HS-5 (cell line): ENCODE data around the gene SLC14A1.

ENCODE experiments used
- DNase-seq: peaks from one replicate; pipeline ENCODE4 v3.0.0-alpha.2; 2012; ENCODE audit warnings: low read depth

Gene SLC14A1

DNA sequence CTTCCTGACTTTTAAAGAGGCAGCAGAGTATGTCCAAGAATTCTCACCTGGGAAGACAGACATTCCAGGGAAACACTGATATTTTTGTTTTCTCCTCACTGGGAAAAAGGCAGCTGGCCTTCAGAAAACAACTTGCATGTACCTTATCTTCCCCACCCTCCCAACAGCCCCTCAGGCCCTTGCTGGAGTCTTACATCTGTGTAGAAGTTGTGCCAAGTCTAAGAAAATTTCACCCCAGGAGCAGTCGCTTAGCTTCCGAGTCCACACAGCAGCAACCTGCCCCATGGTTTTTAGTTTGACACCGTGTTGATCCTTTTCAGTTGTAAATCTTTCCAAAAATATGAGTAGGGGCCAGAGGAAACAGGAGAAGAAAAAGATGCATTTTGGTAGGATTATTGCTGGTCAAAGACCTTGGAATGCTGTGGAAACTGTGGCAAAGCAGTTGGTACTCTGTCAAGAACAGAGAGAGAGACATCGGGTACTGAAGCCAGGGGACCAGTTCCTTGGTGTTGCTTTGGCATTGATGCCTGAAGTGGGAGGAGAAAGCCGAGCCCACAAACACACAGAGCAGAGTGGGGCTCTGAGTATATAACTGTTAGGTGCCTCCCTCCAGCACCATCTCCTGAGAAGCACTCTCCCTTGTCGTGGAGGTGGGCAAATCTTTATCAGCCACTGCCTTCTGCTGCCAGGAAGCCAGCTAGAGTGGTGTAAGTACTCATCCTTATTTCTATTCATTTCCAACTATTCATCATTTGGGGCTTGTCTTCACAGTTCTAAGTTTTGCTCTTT, at the start of gene SLC14A1:
Gene SLC14A1 (plus strand): TSS at position 615 of the 789 bp plus-strand sequence. CDS start 6,140 bp downstream, outside the sequence.
- DNase-seq: no peak

DNA sequence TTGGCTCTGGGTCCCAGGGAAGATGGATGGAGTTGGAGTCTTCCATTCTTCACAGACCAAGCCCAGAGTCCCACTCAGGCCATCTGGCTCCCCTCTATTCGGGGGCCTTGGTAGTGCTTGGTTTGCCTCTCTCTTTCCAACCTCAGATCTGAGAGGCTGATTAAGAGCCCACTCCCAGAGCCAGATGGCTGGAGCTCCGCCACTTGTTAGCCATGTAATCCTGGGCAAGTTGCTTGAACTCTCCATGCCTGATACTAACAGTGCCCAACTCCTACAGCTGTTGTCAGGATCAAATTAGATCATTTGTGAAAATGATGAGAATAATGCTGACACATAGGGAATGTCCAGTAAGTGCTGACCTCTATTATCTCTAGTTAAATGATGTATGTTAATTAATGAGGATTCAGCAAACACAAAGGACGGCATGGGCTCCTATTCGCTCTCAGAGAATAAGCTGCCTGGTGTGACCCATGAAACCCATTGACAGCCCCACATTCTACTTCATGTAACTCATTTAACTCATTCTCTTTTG, 46.6 kb upstream of the SLC14A1 start:
- no peak for DNase-seq

DNA sequence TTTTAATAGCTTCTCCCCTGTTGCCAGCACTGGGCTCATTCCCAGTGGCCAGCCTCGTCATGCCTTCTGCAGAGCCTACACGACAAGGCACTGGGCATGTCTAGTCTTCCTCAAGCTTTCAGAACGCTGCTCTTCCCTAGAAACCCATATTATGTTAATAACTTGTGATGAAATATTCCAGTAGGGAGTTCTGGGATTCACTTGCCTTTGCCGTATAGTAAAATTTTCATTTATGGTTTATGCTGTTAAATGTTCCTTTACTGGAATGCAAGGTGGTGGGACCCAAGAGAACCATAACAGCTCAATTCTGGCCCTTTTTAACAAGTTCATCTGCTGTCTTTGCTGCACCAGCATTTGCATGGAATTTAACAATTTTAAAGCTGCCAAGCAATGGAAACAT, 45.5 kb upstream of the SLC14A1 start:
- DNase-seq: no peak

DNA sequence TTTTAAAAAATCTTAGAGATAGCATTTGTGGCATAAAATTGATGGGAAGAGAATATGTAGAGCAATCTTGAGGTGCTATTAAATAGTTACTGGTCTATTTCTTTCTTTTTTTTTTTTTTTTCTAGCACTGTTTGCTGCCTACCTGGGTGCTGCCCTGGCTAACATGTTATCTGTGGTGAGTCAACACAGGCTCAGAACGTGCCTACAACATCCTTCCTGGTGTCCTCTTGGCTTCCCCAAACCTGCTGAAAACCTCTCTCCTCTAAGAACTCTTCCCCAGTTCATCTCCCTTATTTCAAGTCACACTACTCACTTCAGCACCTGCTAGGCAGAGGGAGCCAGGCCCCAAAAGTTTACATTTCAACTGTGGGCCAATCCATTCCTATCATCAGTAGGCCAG, 45.1 kb upstream of the SLC14A1 start:
- DNase-seq: no peak

DNA sequence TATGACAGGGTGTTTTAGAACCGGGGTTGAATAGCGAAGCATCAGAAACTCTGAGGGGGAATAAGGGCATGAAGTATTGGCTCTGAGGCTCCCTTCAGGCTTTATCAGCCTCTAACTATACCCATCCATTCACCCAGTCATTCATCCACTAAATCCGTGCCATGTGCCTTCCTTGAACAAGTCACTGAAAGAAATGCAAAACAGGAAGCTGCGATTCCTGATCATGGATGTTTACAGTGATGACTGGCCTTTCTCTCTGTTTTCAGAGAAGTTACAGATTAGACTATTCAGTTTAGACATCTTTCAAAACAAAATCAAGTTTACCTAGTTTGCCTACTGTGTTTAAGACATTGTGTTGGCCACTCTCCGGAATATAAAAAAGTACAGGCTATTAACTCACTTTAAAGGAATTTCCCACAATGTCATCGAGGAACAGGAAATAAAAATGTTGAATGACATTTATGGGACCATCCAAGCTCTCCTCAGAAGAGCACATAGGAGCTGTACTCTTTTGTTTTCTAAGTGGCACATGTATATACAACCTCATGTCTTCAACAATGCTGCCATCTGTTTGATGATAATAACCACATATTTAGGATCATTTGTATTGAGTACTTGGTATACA, 43.8 kb upstream of the SLC14A1 start:
- DNase-seq: no peak

DNA sequence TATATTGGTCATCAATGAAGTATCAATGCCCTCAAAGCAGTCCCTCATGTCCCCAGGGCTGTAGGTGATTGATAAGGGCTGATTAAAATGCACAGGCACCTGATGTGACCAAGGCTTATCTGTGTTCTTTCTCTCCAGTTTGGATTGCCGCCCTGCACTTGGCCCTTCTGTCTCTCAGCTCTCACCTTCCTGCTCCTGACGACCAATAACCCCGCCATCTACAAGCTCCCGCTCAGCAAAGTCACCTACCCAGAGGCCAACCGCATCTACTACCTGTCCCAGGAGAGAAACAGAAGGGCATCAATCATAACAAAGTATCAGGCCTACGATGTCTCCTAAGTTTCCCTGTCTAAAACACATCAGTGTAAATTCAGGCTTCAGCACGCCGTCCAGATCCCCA, 41.8 kb upstream of the SLC14A1 start:
- no peak for DNase-seq

DNA sequence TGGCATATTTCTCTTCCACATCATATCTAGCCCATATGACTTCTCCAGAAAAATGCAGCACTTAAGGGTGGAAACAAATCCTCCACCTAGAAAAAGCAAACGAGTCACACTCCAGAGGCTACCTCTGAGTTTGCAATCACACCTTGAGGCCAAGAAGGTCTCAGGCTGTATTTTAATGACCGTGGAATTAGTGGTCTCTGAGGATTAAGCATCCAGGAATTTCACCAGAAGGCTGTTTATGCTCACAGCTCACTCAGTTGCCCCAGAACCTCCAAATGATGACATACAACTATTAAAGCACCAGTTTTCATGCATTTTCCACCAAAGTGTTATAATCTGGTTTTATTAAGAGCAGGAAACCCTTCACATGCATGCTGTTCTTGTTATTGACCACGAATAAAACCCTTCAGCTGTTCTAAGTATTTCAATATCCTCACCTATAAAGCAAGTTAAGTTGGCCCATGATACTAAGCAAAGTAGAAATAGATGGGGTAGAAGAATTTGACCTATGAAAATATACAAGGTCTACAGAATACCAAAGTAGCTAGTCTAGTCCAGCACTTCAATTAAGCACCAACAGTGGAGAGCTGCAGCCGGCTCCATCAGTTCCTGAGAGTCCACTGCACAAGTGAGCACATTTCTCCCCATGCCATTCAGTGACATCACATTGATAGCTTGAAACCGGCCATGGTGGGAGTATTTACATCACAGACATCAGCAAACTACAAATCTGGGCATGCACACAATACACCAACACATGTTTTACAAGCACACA, 39.5 kb upstream of the SLC14A1 start:
- DNase-seq: no peak

DNA sequence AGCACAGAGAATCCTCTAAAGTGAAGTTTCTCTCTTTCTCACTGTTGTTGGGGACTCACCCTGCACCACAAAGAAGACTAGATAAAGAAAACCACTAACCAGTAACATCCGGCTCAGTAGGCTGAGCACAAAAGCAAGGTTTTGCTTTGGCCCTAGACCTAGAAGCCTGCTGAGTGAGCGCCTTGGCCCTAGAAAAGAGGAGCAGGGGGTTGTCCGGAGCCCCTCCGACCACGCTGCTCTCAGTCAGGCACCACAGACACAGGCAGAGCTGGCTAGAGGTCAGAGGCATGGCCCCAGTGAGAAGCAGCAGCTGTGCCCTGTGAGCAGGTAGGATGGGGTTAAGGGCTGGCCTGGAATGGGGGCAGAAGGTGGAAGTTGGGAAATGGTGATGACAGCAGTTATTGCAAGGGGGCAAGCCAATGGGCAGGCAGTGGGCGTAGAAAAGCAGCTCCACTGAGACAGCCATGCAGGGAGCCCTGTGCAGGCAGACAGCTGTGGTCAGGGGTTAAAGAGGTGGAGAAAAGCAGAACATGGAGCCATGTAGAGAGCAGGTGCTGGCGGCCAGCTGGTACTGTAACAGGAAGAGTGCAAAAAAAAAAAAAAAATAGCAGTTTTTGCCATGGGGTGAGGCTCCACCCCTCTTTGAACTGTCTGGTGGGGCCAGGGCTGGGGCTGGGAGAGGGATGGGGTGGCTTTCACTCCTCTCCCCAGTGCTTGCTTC, 36.9 kb upstream of the SLC14A1 start:
- DNase-seq: no peak

DNA sequence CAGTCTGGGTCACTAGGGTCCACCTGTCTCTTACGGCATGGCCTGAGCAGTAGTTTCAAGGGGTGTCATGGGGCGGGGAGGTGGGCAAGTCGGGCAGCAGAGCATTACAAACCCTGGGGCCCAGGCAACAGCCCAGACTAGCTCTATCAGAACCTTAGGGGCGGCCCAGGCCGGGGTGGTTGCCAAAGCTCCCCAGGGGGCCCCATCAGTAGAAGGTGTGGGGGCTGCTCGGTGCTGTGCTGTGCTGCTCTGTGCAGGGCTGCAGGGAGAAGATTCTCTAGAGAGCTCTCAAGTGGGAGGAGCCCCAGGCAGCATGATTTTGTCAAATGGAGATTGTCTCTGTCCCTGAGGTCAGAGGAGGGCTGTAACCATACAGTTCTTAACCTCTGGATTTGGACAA, 36.4 kb upstream of the SLC14A1 start:
- no peak for DNase-seq

DNA sequence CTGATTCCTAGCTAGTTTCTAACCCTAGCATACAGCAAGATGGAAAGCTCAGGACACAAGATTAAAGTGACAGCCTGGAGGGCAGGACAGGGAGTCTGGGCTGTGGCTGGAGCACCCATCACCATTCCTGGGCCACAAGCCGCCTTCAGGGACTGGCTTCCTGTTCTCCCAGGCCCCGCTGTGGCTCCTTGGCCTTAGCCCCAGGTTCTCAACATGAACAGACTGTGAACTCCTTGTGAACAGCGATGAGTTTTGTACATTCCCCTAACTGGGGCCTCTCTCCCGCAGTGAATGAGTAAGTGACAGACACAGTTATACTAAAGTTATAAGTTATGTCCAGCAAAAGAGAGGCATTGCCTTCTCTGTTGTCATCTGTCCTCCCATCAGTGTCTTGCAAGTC, 35.9 kb upstream of the SLC14A1 start:
- DNase-seq: no peak

DNA sequence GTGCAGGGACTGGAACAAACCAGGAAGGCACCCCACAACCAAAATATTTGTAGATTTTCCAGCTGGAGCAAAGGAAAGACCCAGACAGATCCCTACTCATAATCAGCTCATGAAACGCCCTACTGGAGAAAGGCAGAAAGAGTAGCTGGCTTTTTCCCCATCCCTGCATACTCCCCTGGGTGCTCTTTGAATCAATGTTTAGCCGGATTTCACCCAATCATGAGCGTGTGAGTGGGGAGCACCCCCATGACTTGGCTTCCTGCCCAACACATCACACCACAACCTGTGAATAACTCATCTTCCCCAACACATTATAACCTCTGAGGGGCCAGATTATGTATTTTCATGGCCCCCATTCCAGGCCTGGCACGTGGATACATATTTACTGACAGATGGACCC, 35.1 kb upstream of the SLC14A1 start:
- DNase-seq: no peak

DNA sequence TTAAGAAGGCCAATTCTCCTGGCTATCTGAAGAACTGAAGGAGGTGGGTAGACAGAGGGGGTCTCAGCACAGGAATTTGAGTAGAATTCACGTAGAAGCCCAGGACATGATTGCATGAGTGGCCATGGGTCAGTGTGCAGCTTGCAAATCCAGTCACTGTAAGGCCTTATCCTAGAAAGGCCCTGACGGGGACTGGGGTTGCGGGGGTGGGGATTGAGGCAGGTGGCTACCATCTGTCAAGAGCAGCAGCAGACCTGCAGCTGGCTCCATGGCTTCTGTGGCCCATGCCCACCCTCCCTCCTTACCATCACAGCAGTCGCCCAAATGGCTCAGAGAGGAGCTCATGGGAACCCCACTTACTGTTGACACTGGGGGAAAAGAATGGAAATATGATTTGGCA, 34.6 kb upstream of the SLC14A1 start:
- no peak for DNase-seq

DNA sequence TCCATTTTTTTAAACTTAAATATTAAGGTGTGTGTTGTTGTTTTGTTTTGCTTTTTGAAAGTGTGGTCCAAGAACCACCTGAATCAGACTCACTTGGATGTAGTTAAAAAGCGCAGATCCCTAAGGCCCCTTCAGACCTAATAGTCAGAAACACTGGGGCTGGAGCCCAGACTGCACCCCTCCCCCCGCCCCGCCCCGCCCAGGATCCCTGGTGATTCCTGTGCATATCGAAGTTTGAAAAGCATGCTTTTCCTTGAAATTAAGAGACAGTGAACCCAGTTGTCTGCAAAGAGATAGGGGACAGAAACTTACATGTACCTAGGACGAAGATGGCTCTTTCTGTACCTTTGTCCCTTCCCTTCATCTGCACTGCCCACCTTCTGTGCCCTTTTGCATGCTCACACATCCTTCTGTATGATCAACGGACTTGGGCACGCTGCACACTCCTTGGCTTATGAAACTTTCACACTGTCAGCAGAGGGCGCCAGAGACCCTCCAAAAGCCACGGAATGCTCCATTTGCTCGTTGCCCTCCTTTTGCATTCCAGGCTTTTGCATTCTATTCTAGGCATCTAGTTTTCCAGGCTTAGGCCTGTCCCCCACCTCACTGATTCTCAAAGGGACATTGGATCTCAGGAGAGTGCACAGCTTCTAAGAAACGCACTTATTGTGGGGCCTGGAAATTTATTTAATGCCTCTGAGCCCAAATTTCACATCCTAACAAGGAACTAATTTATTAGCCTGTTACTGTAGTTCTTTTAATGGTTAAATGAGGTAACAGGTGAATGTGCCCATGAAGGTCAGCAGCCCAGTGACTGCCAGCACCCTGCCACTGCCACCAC, 32.8 kb upstream of the SLC14A1 start:
- DNase-seq: peak; percentile 33

DNA sequence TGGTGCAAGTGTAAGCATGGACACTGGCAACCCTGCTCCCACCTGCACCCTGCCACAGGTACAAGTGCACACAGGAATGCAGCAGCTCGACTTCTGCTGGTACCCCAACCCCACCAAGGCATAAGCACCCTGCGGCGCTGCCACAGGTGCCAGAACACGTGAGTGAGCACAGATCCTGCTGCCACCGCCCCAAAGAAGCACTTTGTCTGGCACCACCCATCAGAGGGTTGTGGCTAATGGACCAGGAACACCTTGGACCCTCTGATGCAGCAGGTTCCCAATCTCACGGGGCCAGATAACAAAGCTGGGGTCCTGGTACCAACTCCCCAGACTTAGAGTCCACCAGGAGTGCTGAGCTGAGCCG, 32.2 kb upstream of the SLC14A1 start:
- DNase-seq: no peak

DNA sequence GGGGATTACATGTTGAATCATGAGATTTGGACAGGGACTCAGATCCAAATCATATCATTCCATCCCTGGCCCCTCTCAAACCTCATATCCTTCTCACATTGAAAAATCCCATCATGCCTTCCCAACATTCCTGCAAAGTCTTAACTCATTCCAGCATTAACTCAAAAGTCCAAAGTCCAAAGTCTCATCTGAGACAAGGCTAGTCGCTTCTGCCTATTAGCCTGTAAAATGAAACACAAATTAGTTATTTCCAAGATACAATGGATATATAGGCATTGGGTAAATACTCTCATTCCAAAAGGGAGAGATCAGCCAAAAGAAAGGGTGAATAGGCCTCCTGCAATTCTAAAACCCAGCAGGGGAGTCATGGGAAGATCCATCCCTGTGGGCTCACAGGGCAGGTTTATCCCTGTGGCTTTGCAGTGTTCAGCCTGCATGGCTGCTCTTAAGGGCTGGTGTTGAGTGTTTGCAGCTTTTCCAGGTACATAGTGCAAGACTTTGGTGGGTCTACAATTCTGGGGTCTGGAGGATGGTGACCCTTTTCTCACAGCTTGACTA, 21.2 kb upstream of the SLC14A1 start:
- no peak for DNase-seq

DNA sequence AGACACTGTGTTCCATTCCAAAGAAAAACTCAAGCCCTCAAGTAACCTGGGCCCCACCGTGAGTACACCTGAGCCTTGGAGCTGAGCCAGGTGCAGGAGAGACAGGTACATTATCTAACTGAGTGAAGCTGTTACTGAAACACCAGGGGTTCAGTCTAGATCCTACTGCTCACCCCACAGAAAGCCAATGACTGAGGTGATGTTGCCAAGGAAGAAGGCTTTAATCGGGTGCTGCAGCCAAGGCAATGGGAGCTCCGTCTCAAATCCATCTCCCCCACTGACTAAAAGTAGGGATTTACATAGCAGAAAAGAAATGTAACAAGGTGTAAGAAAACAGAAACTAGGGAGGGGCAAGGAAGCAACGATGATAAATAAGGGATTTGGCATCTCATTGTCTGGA, 15.2 kb upstream of the SLC14A1 start:
- DNase-seq: no peak

DNA sequence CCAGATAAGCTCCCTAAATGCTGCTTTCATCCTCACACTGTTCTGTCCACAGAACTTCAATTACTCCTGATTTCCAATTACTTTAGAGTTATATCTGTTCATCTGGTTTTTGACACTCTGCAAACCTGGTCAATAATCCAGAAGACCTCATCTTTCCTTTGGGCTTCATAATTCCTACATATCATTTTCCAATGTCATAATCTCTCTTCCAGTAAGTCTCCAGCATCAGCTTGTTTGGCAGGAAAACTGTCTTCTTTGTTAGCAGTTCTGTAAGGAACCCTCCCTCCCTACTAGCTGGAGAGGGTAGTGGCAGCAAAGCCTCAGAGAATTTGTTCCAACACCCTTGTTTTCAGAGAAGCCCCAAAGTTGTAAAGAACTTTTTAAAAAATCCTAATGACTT, 11.9 kb upstream of the SLC14A1 start:
- DNase-seq: no peak

DNA sequence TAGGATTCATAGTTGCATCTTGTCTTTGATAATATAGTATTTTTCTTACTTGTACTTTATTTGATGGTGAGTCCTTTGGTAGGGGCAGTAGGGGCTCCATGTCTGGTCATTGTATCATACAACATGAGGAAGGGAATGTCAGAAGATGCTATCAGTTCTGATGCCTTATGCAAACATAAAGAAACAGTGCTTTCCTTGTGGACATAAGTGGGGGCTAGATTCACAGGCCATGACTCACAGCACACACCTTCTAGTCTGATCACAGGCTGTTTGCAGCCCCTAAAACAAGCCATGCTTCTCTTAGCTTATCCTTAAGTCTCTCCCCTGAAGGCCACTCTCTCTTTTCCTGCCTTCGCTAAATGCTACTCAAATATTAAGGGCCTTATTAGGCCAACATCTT, 10.7 kb upstream of the SLC14A1 start:
- DNase-seq: no peak

DNA sequence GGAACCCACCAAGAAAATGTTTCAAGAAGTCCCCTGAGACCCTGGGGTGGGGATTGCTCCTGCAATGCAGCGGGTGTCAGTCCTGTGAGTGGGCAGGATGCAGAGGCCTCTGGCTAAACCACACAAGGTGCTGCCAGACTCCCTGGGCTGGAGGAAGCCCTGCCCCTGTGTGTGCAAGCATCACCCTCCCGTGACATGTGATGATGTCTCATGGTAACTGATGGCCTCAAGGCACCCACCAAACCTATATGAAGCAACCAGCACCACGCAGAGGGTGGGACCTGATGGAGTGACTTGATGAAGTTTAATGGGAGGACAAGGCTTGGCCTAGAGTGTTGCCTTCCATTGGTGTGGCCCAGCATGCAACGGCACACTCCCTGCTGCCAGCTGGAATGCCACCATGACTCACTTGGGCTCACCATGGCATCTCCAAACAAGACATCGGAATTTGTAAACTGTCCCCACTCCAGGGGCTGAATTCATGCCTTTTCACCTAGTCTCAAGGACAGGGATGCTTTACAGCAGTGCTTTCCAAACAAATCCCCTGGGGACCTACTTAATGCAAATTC, 8.7 kb upstream of the SLC14A1 start:
- no peak for DNase-seq

DNA sequence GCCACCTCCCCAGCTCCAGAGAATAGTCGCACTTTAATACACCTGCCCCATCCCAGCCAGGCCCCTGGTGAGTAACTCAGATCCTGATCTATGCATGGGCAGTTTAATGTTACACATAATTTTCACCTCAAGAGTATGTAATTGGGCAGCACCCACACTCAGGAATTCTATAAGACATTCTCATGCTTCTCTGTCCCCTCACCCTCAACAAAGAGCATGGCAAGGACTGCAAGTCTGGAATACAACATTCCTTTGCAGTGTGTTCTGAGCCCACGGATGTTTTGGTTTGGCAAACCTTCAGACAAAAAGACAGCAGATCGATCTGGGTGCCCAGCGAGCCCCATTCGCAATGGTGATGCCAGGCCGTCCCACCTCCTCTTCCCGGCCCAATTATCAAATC, 4.9 kb upstream of the SLC14A1 start:
- DNase-seq: no peak

DNA sequence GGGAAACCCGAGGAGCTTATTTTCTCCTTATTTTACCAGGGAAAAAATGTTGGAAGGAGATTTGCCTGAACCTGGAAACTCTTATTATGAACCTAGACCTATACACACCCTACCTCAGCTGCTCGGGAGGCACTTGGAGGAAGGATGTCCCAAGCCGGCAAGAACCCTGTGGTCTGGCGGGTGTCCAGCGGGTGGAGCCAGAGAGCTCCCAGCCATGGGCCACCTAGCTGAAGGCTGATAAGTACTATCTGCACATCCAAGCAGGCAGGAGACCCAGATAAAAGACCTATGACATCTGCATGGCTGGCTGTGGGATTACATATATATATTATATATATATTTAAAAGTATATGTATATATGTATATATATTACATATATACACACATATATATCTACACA, 1.1 kb upstream of the SLC14A1 start:
- DNase-seq: peak; percentile 20
